ENCODE results near the gene SLC26A9. TPM values are rescaled to one million over a fixed set of nuclear protein-coding genes. Genes with fewer than 3 reads are reported as not detected.

SLC26A9 gene
- total RNA-seq, 2 donors from 2014 or later, result 24.4 to 35.4 TPM

DNA sequence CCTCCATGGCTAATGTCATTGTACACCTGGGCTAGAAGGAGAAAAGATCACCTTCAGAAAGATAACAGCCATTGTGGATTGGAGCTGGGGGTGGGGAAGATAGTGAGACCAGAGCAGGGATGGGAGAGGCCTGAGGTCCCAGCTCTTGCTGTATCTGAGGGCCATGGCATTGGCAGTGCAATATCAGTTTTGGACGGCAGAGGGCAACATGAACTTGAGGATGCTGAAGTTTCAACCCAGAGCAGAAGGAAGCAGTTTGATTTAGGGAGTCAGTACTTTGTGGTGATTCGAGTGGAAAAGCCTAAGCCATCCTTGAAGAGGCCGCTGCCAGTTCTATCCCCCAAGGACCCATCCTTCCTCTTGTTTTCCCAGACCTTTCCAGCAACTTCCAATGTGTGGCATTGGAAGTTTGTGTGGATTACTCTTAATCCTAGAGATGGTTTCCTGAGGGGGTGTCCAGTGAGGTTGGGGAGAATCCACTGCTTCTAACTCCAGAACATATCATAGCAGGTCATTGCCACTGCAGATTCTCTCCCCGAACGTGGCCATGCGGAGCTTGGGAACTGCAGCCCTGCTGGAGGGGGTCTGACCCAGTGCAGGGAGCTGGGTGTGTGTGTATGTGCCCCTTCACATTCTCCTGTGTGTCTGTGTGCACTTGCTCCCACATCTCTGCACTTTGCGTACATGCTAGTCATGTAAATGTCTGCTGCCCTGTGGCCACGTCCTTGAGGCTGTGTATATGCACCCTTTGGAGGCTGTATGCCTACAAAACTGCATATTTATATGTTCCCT is 24.1 kb downstream of the SLC26A9 start:
- H3K4me3 ChIP-seq, result peak overlapping the region; percentile 28 to 29
- no peaks in the 10 kb centered on the region for H3K27me3 ChIP-seq
- TF ChIP-seq, protein P1, sequence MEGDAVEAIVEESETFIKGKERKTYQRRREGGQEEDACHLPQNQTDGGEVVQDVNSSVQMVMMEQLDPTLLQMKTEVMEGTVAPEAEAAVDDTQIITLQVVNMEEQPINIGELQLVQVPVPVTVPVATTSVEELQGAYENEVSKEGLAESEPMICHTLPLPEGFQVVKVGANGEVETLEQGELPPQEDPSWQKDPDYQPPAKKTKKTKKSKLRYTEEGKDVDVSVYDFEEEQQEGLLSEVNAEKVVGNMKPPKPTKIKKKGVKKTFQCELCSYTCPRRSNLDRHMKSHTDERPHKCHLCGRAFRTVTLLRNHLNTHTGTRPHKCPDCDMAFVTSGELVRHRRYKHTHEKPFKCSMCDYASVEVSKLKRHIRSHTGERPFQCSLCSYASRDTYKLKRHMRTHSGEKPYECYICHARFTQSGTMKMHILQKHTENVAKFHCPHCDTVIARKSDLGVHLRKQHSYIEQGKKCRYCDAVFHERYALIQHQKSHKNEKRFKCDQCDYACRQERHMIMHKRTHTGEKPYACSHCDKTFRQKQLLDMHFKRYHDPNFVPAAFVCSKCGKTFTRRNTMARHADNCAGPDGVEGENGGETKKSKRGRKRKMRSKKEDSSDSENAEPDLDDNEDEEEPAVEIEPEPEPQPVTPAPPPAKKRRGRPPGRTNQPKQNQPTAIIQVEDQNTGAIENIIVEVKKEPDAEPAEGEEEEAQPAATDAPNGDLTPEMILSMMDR (IDR thresholded peaks at IDR 0.05), result peak; percentile 95 to 97
- H3K9me3 ChIP-seq, result no peaks in the 10 kb centered on the region
- H3K36me3 ChIP-seq, result no peaks in the 10 kb centered on the region
- H3K27ac ChIP-seq, result peak overlapping the region; percentile 83 to 94
- peaks cover 0 to 48% of the 10 kb centered on the region in 2 donors for H3K4me1 ChIP-seq
- DNase-seq (ENCODE audit: low spot score), result peak; percentile 91

DNA sequence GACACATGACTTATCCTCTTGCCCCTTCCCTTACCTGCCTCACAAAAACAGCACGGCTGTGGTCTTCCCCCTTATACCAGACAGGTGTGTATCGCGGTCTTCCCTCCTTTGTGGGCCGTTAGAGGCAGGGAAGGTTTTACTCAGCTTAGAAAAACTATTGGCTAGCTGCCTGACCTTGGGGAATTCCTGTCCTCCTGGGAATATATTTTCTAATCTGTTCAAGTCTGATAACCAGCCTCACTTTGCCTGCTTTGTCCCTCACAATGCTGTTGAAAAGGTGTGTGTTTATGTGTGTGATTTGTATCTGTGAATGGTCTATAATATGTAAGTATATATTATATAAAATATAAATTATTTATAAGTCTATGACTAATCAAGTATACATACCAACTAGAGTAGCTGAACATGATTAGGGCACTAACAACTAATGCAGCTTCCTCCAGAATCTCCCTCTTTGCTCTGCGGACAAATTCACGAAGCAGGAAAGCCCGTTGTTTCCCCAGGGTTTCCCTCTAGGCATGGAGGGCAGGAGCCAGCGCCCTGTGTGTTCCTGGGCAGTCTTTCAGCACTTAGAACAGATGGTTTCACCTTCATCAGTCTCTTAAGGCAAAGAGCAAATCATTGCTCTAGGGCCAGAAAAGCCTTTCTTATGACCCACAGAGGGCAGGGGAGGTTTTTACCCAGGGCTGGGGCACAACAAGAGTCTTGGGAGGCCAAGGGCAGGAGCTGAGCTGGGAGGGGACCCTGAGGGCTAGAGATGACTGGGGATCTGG is 25.6 kb downstream of the SLC26A9 start:
- Histone ChIP-seq H3K27ac (peak overlapping the region; percentile 83 to 94), H3K9me3 (no peaks in the 10 kb centered on the region), H3K27me3 (no peaks in the 10 kb centered on the region), H3K36me3 (no peaks in the 10 kb centered on the region), H3K4me3 (peak overlapping the region in 1 of 2 donors; percentile 2), H3K4me1 (peaks cover 0 to 61% of the 10 kb centered on the region in 2 donors)
- TF ChIP-seq, protein P1 (IDR thresholded peaks at IDR 0.05), result no peak
- peak; percentile 46 for DNase-seq (ENCODE audit: low spot score)

DNA sequence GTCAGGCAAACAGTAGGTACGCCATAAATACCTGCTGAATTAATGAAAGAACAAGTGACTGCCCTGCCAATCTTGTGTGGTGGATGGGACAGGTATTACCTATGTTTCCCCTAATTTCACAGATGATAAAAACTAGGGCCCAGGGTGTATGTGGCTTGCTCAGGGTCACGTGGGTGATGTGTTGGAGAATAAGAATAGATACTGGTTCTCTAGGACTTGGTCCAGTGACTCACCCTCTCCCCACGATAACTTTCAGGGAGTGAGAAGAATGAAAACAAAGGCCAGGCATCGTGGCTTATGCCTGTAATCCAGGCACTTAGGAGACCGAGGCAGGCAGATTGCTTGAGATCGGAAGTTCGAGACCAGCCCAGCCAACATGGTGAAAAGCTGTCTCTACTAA is 26.7 kb downstream of the SLC26A9 start:
- Histone ChIP-seq H3K4me3 (no peak overlapping the region), H3K36me3 (no peaks in the 10 kb centered on the region), H3K9me3 (no peaks in the 10 kb centered on the region), H3K27ac (peak overlapping the region; percentile 83 to 94), H3K4me1 (peaks cover 0 to 64% of the 10 kb centered on the region in 2 donors), H3K27me3 (no peaks in the 10 kb centered on the region)
- TF ChIP-seq, protein P1 (IDR thresholded peaks at IDR 0.05), result no peak
- DNase-seq (ENCODE audit: low spot score), result peak; percentile 57

DNA sequence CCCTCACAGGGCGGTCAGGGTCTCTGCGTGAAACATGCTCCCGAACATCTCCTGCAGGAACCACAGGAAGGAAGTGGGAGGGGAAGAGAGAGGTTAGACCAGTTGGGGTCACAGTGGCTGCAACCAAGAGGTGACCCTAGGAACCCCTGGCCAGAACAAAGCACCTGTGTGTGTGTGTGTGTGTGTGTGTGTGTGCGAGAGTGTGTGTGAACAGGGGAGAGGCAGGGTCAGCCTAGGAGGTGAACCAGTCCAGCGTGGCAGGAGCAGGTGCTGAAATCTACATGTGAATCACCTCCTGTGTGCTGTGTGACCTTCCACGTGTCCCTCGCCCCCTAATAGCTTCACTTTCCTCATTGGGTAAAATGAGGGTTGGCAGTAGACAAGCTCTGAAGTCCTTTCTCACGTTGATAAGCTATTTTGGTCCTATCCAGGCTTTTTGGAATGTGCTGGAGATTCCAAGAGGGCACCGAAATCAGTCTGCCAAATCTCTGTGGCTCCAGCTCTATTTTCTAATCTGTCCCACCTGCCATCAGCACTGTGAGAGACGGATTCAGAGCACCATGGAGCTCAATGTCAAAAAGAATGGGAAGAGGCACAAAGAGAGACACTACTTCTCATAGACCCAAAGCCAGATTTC is 27.8 kb downstream of the SLC26A9 start:
- Histone ChIP-seq H3K27ac (peak overlapping the region; percentile 83 to 94), H3K4me1 (peaks cover 0 to 57% of the 10 kb centered on the region in 2 donors), H3K9me3 (no peaks in the 10 kb centered on the region), H3K36me3 (no peaks in the 10 kb centered on the region), H3K4me3 (no peak overlapping the region), H3K27me3 (no peaks in the 10 kb centered on the region)
- peak; percentile 58 for DNase-seq (ENCODE audit: low spot score)
- TF ChIP-seq, protein P1 (IDR thresholded peaks at IDR 0.05), result no peak

DNA sequence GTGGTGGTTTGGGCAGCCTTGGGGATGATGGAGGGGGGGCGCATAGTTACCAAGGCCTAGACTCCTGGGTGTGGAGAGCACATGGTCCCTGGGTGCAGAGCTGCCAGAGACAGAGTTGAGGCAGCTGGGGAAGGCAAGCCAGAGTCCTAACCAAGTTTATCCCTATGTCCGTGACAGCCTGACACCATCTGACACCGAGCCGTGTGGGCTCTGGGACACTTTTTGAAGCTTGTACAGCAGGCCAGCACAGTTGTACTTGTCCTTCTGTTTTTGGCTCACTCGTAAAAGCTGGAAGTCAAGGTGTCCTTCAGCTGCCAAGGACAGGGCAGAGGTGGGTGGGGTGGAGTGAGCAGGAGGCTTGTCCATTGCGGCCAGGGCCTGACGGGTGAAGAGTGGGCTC is 28.5 kb downstream of the SLC26A9 start:
- DNase-seq (ENCODE audit: low spot score), result peak; percentile 58
- H3K9me3 ChIP-seq, result no peaks in the 10 kb centered on the region
- H3K36me3 ChIP-seq, result no peaks in the 10 kb centered on the region
- H3K4me3 ChIP-seq, result no peak overlapping the region
- TF ChIP-seq, protein P1 (IDR thresholded peaks at IDR 0.05), result no peak
- H3K27me3 ChIP-seq, result no peaks in the 10 kb centered on the region
- H3K27ac ChIP-seq, result peak overlapping the region; percentile 83 to 94
- peaks cover 0 to 52% of the 10 kb centered on the region in 2 donors for H3K4me1 ChIP-seq
